Body of pancreas (tissue), 4 donors: ENCODE measurements around the gene SIK3. TPM values are rescaled to one million over a fixed set of nuclear protein-coding genes. Genes with fewer than 3 reads are reported as not detected.

Experiments used
- ATAC-seq: fragments of 150-250 bp; one replicate; pipeline ENCODE4 v1.9.1; 2016
- DNase-seq, 4 donors: peaks; one replicate each; pipeline ENCODE4 v3.0.0-alpha.2; 2019
- H3K27ac ChIP-seq, 4 donors: fragments of 200-600 bp; sonication (generic); 1 replicate in 3 of 4; 2 replicates in 1 of 4; pipeline versions ENCODE4 v1.5.1 to v1.6.1; 2016 to 2019; ENCODE audit warnings: mild to moderate bottlenecking in 1 of 4, mixed read lengths in 1 of 4, moderate library complexity in 1 of 4
- H3K27me3 ChIP-seq, 2 donors: fragments of 200-600 bp; sonication (generic); one replicate each; pipeline ENCODE4 v1.6.0; 2016; ENCODE audit warnings: mild to moderate bottlenecking in 1 of 2
- H3K36me3 ChIP-seq, 2 donors: fragments of 200-600 bp; sonication (generic); replicated peaks in 1 of 2; 2 replicates each; pipeline ENCODE4 v1.5.1; 2016; ENCODE audit warnings: low read depth in 2 of 2; ENCODE audit not compliant: insufficient read depth in 1 of 2
- H3K4me1 ChIP-seq: fragments of 200-600 bp; sonication (generic); one replicate; pipeline ENCODE4 v1.6.0; 2016
- H3K4me3 ChIP-seq, 2 donors: fragments of 200-600 bp; sonication (generic); 1 replicate in 1 of 2; 2 replicates in 1 of 2; pipeline ENCODE4 v1.5.1; 2016 to 2019
- H3K9me3 ChIP-seq, 3 donors: fragments of 200-600 bp; sonication (generic); 1 replicate in 2 of 3; 2 replicates in 1 of 3; pipeline ENCODE4 v1.5.1; 2016
- POLR2A ChIP-seq, 3 donors: fragments of 450-650 bp; IDR thresholded peaks; one replicate each; pipeline ENCODE4 v1.6.1; 2016; ENCODE audit warnings: antibody characterized with exemption in 3 of 3, mild to moderate bottlenecking in 2 of 3
- WGBS, 2 donors: methylation state at CpG; one replicate each; pipeline ENCODE4 v1.1.5; 2017; 5-methylcytosine and 5-hydroxymethylcytosine counted together
- intact Hi-C: fragments of 100-400 bp; cut with DNase I; formaldehyde crosslinking; loops from one replicate; pipeline ENCODE4 v1.15.1; 2023
- total RNA-seq, 2 donors: library from RNA; depleted of rRNA; stranded (reverse); fragments of >200 nt; gene quantifications; one replicate each; pipeline ENCODE4 v1.1.0, GENCODE V29; 2016
- TF ChIP-seq, protein P1 (sequence below), 7 experiments: fragments of 450-650 bp in 4 of 7; fragments of 200-600 bp in 3 of 7; sonication (generic) in 3 of 7; IDR thresholded peaks; one replicate each; pipeline ENCODE4 v1.5.1; 2016 to 2019; ENCODE audit warnings: antibody characterized with exemption in 7 of 7

Gene SIK3
- total RNA-seq, 2 donors from 2014 or later = 24.1 to 46.1 TPM

DNA sequence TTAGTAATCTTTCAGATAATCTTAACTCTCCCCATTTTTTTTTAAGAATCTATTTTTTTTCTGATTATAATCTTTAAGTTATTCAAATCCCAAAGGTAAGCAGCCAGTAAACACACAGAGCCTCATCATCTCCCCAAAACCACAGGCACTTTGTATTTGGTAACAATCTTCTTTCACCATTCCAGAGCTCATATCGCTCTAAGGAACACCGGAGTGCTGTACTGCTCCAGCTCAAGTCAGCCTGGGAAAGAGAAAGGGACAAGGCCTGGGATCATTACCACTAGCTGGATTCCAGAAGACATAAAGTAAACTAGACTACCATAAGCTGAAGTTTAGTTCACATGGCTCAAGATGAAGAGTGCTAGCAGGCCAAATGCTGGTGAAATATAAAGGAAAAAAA, 187.8 kb downstream of the SIK3 start:
- TF ChIP-seq, protein P1, sequence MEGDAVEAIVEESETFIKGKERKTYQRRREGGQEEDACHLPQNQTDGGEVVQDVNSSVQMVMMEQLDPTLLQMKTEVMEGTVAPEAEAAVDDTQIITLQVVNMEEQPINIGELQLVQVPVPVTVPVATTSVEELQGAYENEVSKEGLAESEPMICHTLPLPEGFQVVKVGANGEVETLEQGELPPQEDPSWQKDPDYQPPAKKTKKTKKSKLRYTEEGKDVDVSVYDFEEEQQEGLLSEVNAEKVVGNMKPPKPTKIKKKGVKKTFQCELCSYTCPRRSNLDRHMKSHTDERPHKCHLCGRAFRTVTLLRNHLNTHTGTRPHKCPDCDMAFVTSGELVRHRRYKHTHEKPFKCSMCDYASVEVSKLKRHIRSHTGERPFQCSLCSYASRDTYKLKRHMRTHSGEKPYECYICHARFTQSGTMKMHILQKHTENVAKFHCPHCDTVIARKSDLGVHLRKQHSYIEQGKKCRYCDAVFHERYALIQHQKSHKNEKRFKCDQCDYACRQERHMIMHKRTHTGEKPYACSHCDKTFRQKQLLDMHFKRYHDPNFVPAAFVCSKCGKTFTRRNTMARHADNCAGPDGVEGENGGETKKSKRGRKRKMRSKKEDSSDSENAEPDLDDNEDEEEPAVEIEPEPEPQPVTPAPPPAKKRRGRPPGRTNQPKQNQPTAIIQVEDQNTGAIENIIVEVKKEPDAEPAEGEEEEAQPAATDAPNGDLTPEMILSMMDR (IDR thresholded peaks at IDR 0.05) = no peak
- no peak for TF ChIP-seq POLR2A (IDR thresholded peaks at IDR 0.05)
- intact Hi-C loops = no loop called here
- Histone ChIP-seq H3K27me3 (no peaks in the 10 kb centered on the region), H3K27ac (no peak overlapping the region), H3K4me1 (no peaks in the 10 kb centered on the region), H3K36me3 (no peaks in the 10 kb centered on the region), H3K4me3 (no peak overlapping the region), H3K9me3 (no peaks in the 10 kb centered on the region)
- DNase-seq = no peak
- WGBS, 2 donors = 94 to 96% methylated on average over 2 of the region's 2 CpGs
- no peak for ATAC-seq

DNA sequence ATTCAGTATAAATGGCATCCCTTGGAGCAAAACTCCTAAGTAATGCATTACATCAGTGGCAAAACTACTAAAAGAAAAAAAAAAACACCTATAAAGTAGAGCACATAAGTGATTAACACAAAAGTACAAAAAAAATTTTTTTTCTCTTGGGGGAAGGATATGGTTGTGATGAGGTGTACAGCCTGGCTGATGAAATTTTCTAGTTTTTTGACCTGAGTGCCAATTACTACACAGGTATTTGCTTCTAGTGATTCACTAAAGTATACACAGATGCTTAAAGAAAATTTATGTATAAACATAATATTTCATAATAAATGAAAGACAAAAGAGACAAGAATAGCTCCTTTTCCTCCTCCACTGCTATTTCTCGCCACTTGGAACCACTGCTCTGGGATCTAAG, 189.0 kb downstream of the SIK3 start:
- ATAC-seq (no peak), DNase-seq (no peak)
- no peaks in the 10 kb centered on the region for H3K4me1 ChIP-seq
- no peak for TF ChIP-seq POLR2A (IDR thresholded peaks at IDR 0.05)
- TF ChIP-seq, protein P1 (IDR thresholded peaks at IDR 0.05) = no peak
- no peak overlapping the region for H3K27ac ChIP-seq
- intact Hi-C loops = no loop called here
- WGBS, 2 donors = 86 to 88% methylated on average over 1 of the region's 1 CpG
- no peaks in the 10 kb centered on the region for H3K27me3 ChIP-seq
- H3K4me3 ChIP-seq = no peak overlapping the region
- H3K9me3 ChIP-seq = no peaks in the 10 kb centered on the region
- no peaks in the 10 kb centered on the region for H3K36me3 ChIP-seq

DNA sequence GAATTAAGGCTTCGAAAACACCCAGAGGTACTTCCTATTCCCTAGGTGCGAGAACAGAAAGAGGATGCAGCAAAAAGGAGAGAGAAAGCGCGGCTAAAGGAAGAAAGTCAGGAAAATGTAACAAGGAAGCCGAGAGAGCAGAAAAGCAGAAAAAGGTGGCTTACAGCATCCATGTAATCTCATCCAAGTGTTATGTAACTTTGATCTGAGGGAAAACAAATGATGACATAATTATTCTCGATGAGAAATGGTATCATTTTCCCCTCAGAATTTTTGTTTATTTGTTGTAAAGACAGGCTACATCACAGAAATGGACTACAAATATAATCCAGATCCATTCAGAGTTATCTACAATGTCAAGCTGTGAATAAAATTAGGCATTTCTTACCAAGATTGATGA, 191.7 kb downstream of the SIK3 start:
- ATAC-seq (no peak), DNase-seq (no peak)
- intact Hi-C loops = no loop called here
- Histone ChIP-seq H3K27ac (no peak overlapping the region), H3K9me3 (no peaks in the 10 kb centered on the region), H3K27me3 (no peaks in the 10 kb centered on the region), H3K36me3 (no peaks in the 10 kb centered on the region), H3K4me1 (no peaks in the 10 kb centered on the region), H3K4me3 (no peak overlapping the region)
- TF ChIP-seq POLR2A (IDR thresholded peaks at IDR 0.05) = no peak
- TF ChIP-seq, protein P1 (IDR thresholded peaks at IDR 0.05) = no peak
- WGBS, 2 donors = 65 to 74% methylated on average over 6 of the region's 6 CpGs

DNA sequence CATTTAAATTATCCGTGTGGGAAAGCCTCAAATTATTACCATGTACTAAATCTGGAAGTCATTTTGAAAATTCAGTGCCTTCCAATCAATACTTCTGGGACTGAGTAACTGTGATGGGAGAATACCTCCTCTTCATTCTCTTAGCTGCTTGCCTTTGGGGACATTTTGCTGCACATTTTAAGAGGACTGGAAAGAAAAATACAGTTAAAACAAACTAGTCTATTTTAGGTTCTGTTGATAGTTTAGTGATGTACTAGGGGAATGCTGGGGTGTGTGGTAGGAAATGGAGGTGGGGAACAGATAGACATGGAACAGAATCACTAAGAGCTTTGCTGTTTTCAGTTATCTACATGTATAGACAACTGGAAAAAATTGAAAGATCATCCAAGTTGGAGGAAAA, 195.1 kb downstream of the SIK3 start:
- Histone ChIP-seq H3K36me3 (no peaks in the 10 kb centered on the region), H3K27me3 (no peaks in the 10 kb centered on the region), H3K9me3 (no peaks in the 10 kb centered on the region), H3K4me3 (no peak overlapping the region), H3K27ac (no peak overlapping the region), H3K4me1 (no peaks in the 10 kb centered on the region)
- TF ChIP-seq, protein P1 (IDR thresholded peaks at IDR 0.05) = no peak
- TF ChIP-seq POLR2A (IDR thresholded peaks at IDR 0.05) = no peak
- no peak for DNase-seq
- no peak for ATAC-seq
- WGBS, 2 donors = 76 to 83% methylated on average over 1 of the region's 1 CpG
- intact Hi-C loops = no loop called here

DNA sequence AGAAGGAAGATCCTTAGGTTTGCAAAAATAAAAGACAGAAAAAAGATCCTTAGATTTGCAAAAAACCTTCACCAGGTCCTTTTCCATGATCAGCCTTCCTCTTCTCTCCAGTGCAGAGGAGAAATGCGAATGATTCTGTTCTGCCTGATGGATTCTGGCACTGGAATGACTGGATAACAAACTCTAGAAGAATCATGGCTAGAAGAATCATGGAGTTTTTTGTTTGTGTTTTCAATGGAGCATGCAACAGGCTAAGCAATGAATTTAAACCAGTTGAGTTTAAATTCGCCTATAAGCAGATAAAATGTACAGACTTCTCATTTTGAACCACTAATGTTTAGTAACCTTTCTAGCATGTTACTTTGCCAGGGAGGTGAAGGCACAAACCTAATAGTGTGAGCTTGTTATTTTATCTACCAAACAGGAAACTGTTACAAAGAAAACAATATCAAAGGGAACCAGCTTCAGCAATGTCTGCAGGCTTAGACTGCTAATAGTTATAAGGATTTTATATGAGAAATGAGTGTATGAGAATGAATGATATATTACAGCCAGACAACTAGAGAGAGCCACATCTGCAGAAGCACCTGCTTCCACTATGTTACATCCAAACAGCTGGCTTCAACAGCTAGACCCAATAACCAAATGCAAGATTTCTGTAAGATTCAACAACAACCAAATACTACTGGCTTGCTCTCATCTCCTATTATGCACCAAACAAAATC, 196.1 kb downstream of the SIK3 start:
- DNase-seq (no peak), ATAC-seq (no peak)
- no peaks in the 10 kb centered on the region for H3K27me3 ChIP-seq
- 83 to 85% methylated on average over 2 of the region's 2 CpGs for WGBS, 2 donors
- H3K27ac ChIP-seq = no peak overlapping the region
- no peaks in the 10 kb centered on the region for H3K4me1 ChIP-seq
- intact Hi-C loops = no loop called here
- no peak for TF ChIP-seq POLR2A (IDR thresholded peaks at IDR 0.05)
- TF ChIP-seq, protein P1 (IDR thresholded peaks at IDR 0.05) = no peak
- no peaks in the 10 kb centered on the region for H3K36me3 ChIP-seq
- H3K9me3 ChIP-seq = no peaks in the 10 kb centered on the region
- H3K4me3 ChIP-seq = no peak overlapping the region
